ENCODE measurements around the gene DYSF.

Gene DYSF

DNA sequence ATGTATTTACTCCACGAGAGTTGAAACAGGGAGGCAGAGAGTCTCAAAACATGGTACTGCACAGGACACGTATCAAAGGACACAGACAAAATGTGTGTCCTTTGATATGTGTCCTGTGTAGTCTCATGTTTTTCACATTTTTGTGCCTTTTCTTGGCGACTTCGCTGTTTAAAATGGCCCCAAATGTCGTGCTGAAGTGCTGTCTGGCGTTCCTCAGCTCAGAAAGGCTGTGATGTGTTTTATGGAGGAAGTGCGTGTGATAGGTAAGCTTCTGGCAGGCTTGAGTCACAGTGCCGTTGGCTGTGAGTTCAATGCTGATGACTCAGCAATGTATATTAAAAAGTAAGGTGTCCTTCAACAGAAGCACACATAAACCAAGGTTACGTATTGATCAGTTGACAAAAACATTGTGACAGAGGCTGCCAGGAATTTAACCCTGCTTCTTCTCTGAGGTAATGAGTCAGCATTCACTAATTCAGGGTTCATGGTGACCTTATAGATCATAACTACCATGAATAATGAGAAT lies 78.2 kb downstream of the DYSF start:
- DNase-seq, result no peak

DNA sequence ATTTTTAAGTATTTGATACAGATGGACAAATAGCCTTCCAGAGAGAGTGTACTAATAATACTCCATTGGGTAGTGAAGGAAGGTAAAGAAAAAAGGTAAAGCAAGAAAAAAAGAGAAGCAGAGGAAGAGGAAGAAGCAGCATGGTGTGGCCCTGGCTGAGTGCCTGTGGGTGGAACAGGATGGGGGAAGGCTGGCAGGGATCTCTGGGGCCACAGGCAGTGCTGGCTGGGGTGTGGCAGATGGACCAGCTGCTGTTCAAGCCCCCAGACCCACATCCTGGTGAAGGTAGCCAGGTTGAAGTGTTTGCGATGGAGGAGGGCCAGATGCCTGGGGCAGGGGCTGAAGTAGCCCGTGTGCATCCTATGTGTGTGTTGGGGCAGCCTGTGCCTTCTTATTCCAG lies 79.0 kb downstream of the DYSF start:
- no peak for DNase-seq

DNA sequence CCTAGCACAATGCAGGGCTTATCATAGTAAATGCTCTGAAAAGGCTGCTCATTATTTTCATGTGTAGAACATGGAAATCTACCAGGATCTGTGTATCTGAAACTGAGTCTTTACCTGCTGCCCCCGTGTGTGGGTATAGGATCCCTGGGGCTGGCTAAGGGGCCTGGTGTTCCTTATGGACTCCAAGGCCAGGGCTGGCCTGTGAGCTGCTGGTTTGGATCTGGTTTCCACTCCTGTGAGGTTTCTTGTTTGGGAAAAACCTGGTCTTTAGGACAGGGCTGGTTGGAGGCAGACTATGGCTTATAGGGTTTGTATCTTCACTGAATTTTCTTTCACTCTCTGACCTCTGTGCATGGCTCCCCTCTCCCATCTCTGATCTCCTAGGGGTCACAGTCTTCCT lies 80.8 kb downstream of the DYSF start:
- DNase-seq, result no peak

DNA sequence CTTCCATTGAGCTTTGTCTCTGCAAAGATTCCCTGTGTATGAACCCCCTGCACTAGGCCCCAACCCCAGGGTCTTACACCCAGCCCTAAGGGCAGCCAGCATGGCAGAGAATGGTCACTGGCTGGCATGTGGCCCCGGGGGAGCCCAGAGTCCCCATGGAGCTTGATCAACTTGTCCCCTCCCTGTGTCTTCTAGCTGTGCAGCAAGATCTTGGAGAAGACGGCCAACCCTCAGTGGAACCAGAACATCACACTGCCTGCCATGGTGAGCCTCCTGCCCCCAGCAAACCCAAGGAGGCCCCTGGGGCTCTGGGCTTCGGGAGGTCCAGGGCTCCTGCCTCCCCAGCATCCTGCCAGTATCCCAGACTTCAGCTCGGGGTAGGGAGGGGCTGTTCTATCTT lies 81.5 kb downstream of the DYSF start:
- DNase-seq, result no peak

DNA sequence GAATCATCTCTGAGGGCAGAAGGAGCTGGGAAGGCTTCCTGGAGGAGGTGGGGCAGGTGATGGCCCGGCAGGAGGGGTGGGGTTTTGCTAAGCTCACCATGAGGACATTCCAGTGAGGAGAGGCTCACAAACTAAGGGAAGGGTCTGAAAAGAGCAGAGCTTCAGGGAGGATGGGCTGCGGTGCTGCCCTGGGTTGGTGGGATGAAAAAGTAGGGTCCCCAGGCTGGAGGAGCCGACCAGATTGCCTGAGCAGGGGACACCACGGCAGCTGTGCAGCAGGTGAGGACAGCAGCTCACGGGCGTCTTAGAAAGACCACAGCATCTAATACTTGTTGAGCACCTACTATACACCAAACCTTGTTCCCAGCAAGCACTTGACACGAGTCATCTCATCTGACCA lies 82.2 kb downstream of the DYSF start:
- no peak for DNase-seq

DNA sequence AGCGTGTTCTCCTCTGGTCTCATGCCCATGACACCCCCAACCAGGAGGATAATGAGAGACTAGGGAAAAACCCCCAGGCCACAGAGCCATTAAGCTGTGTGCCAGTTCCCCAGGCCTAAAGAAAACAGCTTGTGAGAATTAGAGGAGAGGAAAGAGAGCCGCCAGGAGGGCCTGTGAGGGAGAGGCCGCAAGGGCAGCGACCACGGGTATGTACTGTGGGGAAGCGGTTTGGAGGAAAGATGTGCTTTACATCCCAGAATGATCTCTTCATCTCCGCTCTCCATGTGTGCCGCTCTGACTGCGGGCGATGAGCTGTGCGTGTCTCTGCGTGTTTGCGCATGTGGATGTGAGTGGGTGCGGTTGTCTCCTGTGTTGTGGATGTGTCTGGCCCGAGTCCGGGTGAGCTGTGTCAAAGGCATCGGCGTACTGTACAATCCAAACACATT lies 82.9 kb downstream of the DYSF start:
- no peak for DNase-seq

GRCh38 chr2:71538241-71538640 lies 84.9 kb downstream of the DYSF start:
- DNase-seq, result no peak

DNA sequence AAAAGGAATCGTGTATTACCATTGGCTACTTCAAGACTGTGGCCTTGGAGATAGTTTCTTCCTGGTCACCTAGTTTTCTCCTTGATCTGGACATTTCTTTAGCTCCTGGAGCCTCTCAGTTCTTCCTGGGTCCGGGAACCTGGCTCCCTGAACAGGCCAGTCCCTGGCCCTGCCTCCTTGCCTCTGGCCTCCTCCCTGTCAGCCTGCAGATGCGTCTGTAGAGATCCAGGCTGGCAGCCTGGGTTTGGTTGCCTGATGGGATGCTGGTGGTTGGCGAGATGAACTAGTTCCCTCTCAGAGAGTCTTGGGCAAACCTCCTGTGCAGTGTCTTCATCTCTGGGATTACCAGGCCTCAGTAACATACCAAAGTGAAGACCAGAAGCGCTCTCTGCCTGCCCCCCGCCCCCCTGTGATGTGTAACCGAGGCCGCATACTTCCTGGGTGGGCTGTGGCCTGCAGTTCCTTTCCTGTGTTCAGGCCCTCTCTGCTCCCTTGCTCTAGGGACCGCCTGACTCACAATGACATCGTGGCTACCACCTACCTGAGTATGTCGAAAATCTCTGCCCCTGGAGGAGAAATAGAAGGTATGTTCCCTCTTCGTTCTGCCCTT lies 85.4 kb downstream of the DYSF start:
- DNase-seq, result no peak

- no peak for DNase-seq
These were observed 87.5 kb downstream of the DYSF start for GRCh38 chr2:71540818-71541217.

DNA sequence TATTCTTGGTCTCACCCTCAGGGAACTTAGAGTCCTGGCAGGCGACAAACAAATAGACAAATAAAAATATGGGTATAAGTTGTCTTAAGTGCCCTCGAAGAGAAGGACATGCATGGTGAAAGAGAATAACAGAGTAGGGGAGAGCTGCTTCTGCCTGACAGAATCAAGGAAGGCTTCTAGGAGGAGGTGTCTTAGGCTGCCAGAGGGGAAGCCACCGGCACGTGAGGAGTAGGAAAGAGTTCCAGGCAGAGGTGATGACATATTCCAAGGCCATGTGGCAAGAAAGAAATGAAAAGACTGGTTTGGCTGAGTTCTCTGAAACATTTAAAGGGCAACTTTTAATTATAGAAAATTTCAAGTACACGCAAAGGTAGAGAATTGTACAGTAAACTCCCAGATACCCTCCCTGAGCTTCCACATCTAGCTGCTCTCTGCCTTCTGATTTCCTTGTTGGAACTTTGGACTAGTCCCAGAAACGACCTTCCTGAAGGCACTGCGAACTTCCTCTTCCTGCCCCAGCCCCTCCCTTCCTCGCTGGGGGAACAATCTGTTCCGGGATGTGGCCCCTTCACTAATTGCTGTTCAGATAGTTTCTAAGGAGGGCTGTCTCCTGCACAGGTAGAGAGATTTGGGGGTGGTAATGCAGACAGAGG lies 91.7 kb downstream of the DYSF start:
- no peak for DNase-seq

DNA sequence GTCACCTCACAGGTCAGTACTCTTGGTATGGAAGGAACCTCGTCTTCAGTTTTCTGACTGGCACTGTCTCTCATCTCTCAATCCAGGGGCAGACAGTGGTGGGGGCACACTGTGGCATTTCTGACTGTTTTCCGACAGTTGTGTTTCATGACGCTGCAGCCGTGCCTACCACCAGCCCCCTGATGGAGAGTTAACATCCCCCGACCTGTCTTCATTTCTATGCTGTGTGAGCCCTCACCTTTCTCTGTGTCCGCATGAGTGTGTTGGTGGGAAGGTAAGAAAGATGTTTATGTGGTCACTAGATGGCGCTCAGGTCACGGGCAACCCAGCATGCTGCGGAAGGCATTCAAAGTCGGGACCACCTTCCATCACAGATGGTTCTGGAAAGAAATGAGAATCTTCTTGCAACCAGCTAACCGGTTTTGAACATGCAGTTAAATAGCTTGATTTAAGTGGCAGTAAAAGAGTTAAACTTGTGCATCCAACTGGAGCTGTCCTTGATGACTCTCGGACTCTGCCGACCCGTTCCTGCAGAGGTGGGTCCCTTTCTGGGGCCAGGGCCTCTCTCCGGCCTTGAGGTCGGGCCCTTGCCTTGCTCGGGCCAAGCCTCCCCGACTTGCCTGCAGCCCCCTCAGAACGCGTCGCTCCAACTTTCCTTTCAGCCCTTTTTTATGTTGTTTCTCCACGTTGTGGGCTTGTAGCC lies 92.4 kb downstream of the DYSF start:
- DNase-seq, result peak; percentile 46 to 47

DNA sequence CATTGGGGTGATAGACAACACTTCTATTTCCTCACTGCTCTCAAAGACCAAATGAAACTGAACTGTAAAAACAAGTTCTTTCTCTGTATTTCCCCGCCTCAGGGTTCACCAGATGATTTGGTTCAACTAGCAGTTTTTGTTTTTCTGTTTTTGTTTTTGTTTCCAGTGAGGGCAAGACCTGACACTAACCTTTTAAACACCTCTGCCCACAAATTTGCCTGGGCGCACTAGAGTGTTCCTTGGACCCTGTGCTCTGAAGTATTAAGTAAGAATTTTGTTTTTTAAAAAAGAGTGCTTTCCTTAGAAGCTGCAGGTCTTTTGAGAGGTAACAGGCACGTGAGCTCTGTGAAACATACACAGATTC lies 92.9 kb downstream of the DYSF start:
- DNase-seq, result no peak

GRCh38 chr2:71546777-71547281 lies 93.5 kb downstream of the DYSF start:
- no peak for DNase-seq

DNA sequence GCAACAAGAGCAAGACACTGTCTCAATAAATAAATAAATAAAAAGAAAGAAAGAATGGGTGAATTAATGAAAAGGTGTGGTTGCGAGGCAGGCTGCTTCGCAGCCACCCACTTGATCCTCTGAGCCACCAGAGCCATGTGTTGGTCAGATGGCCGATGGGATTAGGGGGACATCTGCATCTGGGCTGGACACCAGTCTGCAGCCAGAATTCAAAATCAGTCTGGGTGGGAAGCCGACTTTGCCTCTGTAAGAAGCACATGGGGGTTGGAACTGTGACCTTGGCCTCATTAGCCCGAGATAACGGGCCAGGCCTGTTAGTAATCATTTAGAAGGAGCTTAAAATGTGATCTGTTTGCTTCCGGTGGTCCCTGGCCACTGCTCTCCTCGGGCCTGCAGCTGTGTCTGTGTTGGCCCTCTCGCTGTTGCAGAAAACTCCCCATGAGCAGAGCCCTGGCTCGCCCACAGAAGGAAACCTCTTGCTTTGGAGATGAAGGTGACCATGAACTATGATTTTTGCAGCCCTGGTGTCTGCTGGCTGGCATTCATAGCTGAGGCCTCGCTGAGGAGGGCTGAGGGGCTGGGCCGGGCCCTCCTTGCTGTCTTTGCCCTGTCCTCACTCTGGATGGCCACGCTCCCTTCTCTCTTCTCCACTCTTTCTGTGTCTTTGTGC lies 94.4 kb downstream of the DYSF start:
- DNase-seq, result no peak

DNA sequence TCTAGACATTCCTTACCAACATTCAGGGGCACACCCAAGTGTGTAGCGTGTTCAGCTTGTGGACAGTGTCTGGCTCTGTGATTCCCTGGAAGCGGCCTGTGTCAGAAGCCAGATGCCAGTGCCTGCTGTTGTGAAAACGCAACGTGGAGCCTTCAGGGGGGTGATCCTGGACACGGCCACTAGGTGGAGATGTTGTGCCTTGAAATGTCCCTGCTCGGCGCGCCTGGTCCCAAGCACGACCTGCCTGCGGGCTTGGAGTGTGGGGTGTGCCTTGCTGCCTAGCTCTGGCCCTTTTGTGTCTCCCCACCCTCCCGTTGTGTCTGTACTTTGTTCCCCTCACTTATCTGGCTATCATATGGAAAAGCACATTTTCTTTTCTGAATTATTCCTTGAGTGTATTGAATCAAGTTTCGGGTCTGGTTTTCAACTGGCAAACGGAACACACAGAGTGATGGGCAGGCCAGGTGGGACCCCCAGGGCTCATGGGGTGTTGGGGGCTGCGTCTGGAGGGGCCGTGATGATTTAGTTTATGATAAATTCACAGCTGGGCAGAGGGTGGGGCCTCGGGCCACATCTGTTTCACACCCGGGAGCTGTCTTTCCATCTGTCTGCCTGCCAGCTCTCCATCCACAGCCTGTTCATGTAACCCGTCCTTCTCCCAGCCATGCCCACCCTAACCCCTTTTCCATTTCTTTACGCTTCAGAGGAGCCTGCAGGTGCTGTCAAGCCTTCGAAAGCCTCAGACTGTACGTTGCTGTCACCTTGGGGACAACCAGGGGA lies 95.5 kb downstream of the DYSF start:
- peak; percentile 75 to 77 for DNase-seq

GRCh38 chr2:71550801-71551630 lies 97.7 kb downstream of the DYSF start:
- DNase-seq, result no peak

- no peak for DNase-seq
These were observed 98.2 kb downstream of the DYSF start for GRCh38 chr2:71551631-71551915.

DNA sequence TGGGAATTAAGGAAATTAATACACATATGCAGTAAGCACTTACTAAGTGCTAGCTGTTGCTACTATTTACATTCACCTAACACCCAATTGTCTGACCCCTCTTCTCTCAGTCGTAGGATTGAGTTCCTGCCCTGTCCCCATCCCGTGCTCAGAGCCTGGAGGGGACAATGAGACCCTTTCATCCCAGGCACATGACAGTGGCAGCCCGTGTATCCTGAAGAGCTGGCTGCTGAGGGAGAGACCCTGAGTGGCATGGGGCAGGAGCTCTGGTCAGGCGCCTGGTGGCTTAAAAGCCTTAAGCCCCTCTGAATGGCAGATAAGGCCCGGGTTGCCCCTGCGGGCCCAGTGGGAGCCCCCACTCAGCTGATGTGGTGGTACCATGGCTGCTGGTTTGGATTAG lies 99.0 kb downstream of the DYSF start:
- DNase-seq, result no peak

GRCh38 chr2:71552861-71553301 lies 99.5 kb downstream of the DYSF start:
- no peak for DNase-seq

- DNase-seq, result no peak
These were observed 100.8 kb downstream of the DYSF start for GRCh38 chr2:71554028-71554705.

GRCh38 chr2:71554706-71555056 lies 101.3 kb downstream of the DYSF start:
- no peak for DNase-seq
